ENCODE results near the gene DHX40. TPM values are rescaled to one million over a fixed set of nuclear protein-coding genes. Genes with fewer than 3 reads are reported as not detected.
A peak's percentile ranks its signal among the peaks of the same experiment; 100 is the strongest.
"Not testable (repeated sequence)": the region's sequence is repeated elsewhere in the genome, so short reads cannot be mapped to it uniquely, and the experiment has no call there.

DHX40 gene
- total and polyA plus RNA-seq, 9 donors, result 25.3 to 40.7 (median 28.7) TPM

DNA sequence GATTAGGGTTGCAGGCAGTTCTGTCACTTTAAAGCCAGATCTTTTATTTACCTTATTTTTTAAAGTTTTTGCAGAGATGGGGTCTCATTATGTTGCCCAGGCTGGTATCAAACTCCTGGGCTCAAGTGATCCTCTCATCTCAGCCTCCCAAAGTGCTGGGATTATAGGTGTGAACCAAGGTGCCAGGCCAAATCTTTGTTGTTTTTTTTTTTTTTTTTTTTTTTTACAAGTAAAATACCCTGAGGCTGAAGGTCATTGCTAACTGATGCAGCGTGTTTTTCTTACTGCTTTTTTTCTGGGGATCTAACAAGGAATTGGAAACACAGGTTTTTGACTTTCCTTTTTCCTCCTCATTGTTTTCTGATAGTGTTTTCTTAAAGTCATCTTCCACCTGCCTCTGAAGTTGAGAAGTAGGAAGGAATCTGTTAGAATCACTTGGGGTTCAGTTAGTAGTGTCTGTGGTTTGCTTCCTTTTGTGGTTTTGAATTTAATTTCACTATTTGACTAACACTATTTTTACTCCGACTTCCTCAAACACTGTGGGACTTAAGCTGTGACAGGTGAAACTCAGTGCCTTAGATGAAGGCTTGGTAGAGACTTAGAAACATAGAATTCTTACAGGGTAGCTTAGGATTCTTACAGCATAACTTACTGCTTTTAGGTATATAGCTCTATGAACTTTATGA lies 76.5 kb downstream of the DHX40 start:
- DNase-seq, result peak; percentile 26
- H3K27ac ChIP-seq (ENCODE audit: low read length), result no peak overlapping the region
- H3K36me3 ChIP-seq (ENCODE audit: control insufficient read depth, insufficient read depth, low read length), result peaks cover 8% of the 10 kb centered on the region
- no peak overlapping the region for H3K4me3 ChIP-seq (ENCODE audit: low read length)
- no peaks in the 10 kb centered on the region for H3K4me1 ChIP-seq (ENCODE audit: control insufficient read depth, insufficient read depth, low read length)
- no peaks in the 10 kb centered on the region for H3K9me3 ChIP-seq (replicated peaks; ENCODE audit: control insufficient read depth, low read depth, low read length)
- H3K27me3 ChIP-seq (ENCODE audit: control insufficient read depth, insufficient read depth, low read length), result no peaks in the 10 kb centered on the region
- WGBS (ENCODE audit: insufficient coverage), result no CpG with 5 or more reads among the region's 2 CpGs

GRCh38 chr17:59642565-59642964 lies 77.2 kb downstream of the DHX40 start:
- no CpG with 5 or more reads among the region's 1 CpG for WGBS (ENCODE audit: insufficient coverage)
- Histone ChIP-seq H3K4me3 (ENCODE audit: low read length) (no peak overlapping the region), H3K27me3 (ENCODE audit: control insufficient read depth, insufficient read depth, low read length) (no peaks in the 10 kb centered on the region), H3K36me3 (ENCODE audit: control insufficient read depth, insufficient read depth, low read length) (peaks cover 8% of the 10 kb centered on the region), H3K4me1 (ENCODE audit: control insufficient read depth, insufficient read depth, low read length) (no peaks in the 10 kb centered on the region), H3K9me3 (replicated peaks; ENCODE audit: control insufficient read depth, low read depth, low read length) (no peaks in the 10 kb centered on the region), H3K27ac (ENCODE audit: low read length) (no peak overlapping the region)
- no peak for DNase-seq

GRCh38 chr17:59643159-59644140 lies 78.0 kb downstream of the DHX40 start:
- Histone ChIP-seq H3K4me1 (ENCODE audit: control insufficient read depth, insufficient read depth, low read length) (no peaks in the 10 kb centered on the region), H3K27ac (ENCODE audit: low read length) (no peak overlapping the region), H3K9me3 (replicated peaks; ENCODE audit: control insufficient read depth, low read depth, low read length) (no peaks in the 10 kb centered on the region), H3K4me3 (ENCODE audit: low read length) (no peak overlapping the region), H3K27me3 (ENCODE audit: control insufficient read depth, insufficient read depth, low read length) (no peaks in the 10 kb centered on the region), H3K36me3 (ENCODE audit: control insufficient read depth, insufficient read depth, low read length) (peaks cover 13% of the 10 kb centered on the region)
- 46% methylated on average over 2 of the region's 5 CpGs for WGBS (ENCODE audit: insufficient coverage)
- no peak for DNase-seq

GRCh38 chr17:59647288-59647687 lies 81.9 kb downstream of the DHX40 start:
- no peaks in the 10 kb centered on the region for H3K4me1 ChIP-seq (ENCODE audit: control insufficient read depth, insufficient read depth, low read length)
- DNase-seq, result no peak
- no peak overlapping the region for H3K27ac ChIP-seq (ENCODE audit: low read length)
- no peaks in the 10 kb centered on the region for H3K27me3 ChIP-seq (ENCODE audit: control insufficient read depth, insufficient read depth, low read length)
- H3K4me3 ChIP-seq (ENCODE audit: low read length), result no peak overlapping the region
- H3K9me3 ChIP-seq (replicated peaks; ENCODE audit: control insufficient read depth, low read depth, low read length), result peaks cover 3% of the 10 kb centered on the region
- H3K36me3 ChIP-seq (ENCODE audit: control insufficient read depth, insufficient read depth, low read length), result peaks cover 32% of the 10 kb centered on the region
- 62% methylated on average over 4 of the region's 6 CpGs for WGBS (ENCODE audit: insufficient coverage)

- no peak overlapping the region for H3K4me3 ChIP-seq (ENCODE audit: low read length)
- H3K27me3 ChIP-seq (ENCODE audit: control insufficient read depth, insufficient read depth, low read length), result no peaks in the 10 kb centered on the region
- no peaks in the 10 kb centered on the region for H3K4me1 ChIP-seq (ENCODE audit: control insufficient read depth, insufficient read depth, low read length)
- no peak for DNase-seq
- peaks cover 49% of the 10 kb centered on the region for H3K36me3 ChIP-seq (ENCODE audit: control insufficient read depth, insufficient read depth, low read length)
- peaks cover 9% of the 10 kb centered on the region for H3K9me3 ChIP-seq (replicated peaks; ENCODE audit: control insufficient read depth, low read depth, low read length)
- no peak overlapping the region for H3K27ac ChIP-seq (ENCODE audit: low read length)
Observed at GRCh38 chr17:59649886-59650285, 84.5 kb downstream of the DHX40 start.

DNA sequence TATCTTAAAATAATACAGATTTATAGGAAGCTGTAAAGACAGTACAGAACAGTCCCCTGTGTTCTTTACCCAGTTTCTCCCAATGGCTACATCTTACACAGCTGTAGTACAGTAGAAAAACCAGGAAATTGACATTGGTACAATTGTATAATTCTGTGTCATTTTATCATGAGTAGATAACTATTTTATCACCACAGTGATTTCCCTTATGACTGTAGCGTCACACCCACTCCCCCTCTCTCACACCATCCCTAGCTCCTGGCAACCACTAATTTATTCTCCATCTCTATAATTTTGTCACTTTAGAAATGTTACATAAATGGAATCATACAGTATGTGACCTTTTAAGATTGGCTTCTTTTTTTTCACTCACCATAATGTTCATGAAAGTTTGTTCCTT lies 85.2 kb downstream of the DHX40 start:
- peaks cover 9% of the 10 kb centered on the region for H3K9me3 ChIP-seq (replicated peaks; ENCODE audit: control insufficient read depth, low read depth, low read length)
- H3K27me3 ChIP-seq (ENCODE audit: control insufficient read depth, insufficient read depth, low read length), result no peaks in the 10 kb centered on the region
- WGBS (ENCODE audit: insufficient coverage), result no CpG with 5 or more reads among the region's 1 CpG
- H3K36me3 ChIP-seq (ENCODE audit: control insufficient read depth, insufficient read depth, low read length), result peaks cover 52% of the 10 kb centered on the region
- H3K27ac ChIP-seq (ENCODE audit: low read length), result no peak overlapping the region
- H3K4me1 ChIP-seq (ENCODE audit: control insufficient read depth, insufficient read depth, low read length), result no peaks in the 10 kb centered on the region
- no peak for DNase-seq
- no peak overlapping the region for H3K4me3 ChIP-seq (ENCODE audit: low read length)

- H3K9me3 ChIP-seq (replicated peaks; ENCODE audit: control insufficient read depth, low read depth, low read length), result peaks cover 9% of the 10 kb centered on the region
- peaks cover 54% of the 10 kb centered on the region for H3K36me3 ChIP-seq (ENCODE audit: control insufficient read depth, insufficient read depth, low read length)
- no peak overlapping the region for H3K27ac ChIP-seq (ENCODE audit: low read length)
- H3K27me3 ChIP-seq (ENCODE audit: control insufficient read depth, insufficient read depth, low read length), result no peaks in the 10 kb centered on the region
- no peak overlapping the region for H3K4me3 ChIP-seq (ENCODE audit: low read length)
- no peaks in the 10 kb centered on the region for H3K4me1 ChIP-seq (ENCODE audit: control insufficient read depth, insufficient read depth, low read length)
- DNase-seq, result no peak
Observed at GRCh38 chr17:59651346-59651745, 85.9 kb downstream of the DHX40 start.

GRCh38 chr17:59652119-59652518 lies 86.7 kb downstream of the DHX40 start:
- H3K9me3 ChIP-seq (replicated peaks; ENCODE audit: control insufficient read depth, low read depth, low read length), result peaks cover 9% of the 10 kb centered on the region
- no peaks in the 10 kb centered on the region for H3K27me3 ChIP-seq (ENCODE audit: control insufficient read depth, insufficient read depth, low read length)
- no peaks in the 10 kb centered on the region for H3K4me1 ChIP-seq (ENCODE audit: control insufficient read depth, insufficient read depth, low read length)
- DNase-seq, result no peak
- WGBS (ENCODE audit: insufficient coverage), result no CpG with 5 or more reads among the region's 2 CpGs
- no peak overlapping the region for H3K27ac ChIP-seq (ENCODE audit: low read length)
- peaks cover 55% of the 10 kb centered on the region for H3K36me3 ChIP-seq (ENCODE audit: control insufficient read depth, insufficient read depth, low read length)
- H3K4me3 ChIP-seq (ENCODE audit: low read length), result no peak overlapping the region

DNA sequence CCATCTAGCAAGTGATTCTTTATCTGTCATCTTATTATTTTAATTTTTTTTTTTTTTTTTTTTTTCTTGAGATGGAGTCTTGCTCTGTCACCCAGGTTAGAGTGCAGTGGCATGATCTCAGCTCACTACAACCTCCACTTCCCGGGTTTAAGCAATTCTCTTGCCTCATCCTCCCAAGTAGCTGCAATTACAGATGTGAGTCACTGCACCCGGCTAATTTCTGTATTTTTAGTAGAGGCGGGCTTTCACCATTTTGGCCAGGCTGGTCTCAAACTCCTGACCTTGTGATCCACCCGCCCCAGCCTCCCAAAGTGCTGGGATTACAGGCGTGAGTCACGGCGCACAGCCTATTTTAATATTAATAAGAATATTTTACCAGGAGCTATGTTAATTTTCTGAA lies 91.2 kb downstream of the DHX40 start:
- WGBS (ENCODE audit: insufficient coverage), result 100% methylated on average over 1 of the region's 7 CpGs
- not testable (repeated sequence) for H3K27ac ChIP-seq (ENCODE audit: low read length)
- H3K36me3 ChIP-seq (ENCODE audit: control insufficient read depth, insufficient read depth, low read length), result peaks cover 50% of the 10 kb centered on the region

More for the DNA sequence above, 91.2 kb downstream of the DHX40 start:
- not testable (repeated sequence) for H3K4me1 ChIP-seq (ENCODE audit: control insufficient read depth, insufficient read depth, low read length); H3K9me3 ChIP-seq (replicated peaks; ENCODE audit: control insufficient read depth, low read depth, low read length); H3K4me3 ChIP-seq (ENCODE audit: low read length); DNase-seq; H3K27me3 ChIP-seq (ENCODE audit: control insufficient read depth, insufficient read depth, low read length)

Data from muscle of leg (tissue), 11 donors.